CD14-positive monocyte (primary cell): ENCODE results near the gene CCDC97. TPM values are rescaled to one million over a fixed set of nuclear protein-coding genes. Genes with fewer than 3 reads are reported as not detected.

ENCODE experiments used
- DNase-seq, 3 donors: peaks; one replicate each; pipeline ENCODE4 v3.0.0-alpha.2; 2011 to 2022
- H2AFZ ChIP-seq: 2 replicates; pipeline ENCODE4 v1.6.0; 2012; ENCODE audit warnings: mild to moderate bottlenecking, low read depth, low read length, inconsistent platforms; ENCODE audit not compliant: insufficient read depth, poor library complexity, severe bottlenecking
- H3K27ac ChIP-seq, 2 donors: 1 replicate in 1 of 2; 2 replicates in 1 of 2; pipeline ENCODE4 v1.5.1; 2012 to 2013; ENCODE audit warnings: low read length in 2 of 2, control low read depth in 1 of 2, inconsistent platforms in 1 of 2, low read depth in 1 of 2, mild to moderate bottlenecking in 1 of 2
- H3K27me3 ChIP-seq, 2 donors: one replicate each; pipeline versions ENCODE4 v1.6.0 to v1.6.1; 2011 to 2013; ENCODE audit warnings: low read length in 2 of 2; ENCODE audit not compliant: control insufficient read depth in 2 of 2, insufficient read depth in 2 of 2
- H3K36me3 ChIP-seq, 2 donors: replicated peaks in 1 of 2; 1 replicate in 1 of 2; 2 replicates in 1 of 2; pipeline versions ENCODE4 v1.5.1 to v1.6.1; 2012 to 2013; ENCODE audit warnings: low read length in 2 of 2, control low read depth in 1 of 2, inconsistent platforms in 1 of 2, mild to moderate bottlenecking in 1 of 2; ENCODE audit not compliant: insufficient read depth in 2 of 2, control insufficient read depth in 1 of 2
- H3K4me1 ChIP-seq, 2 donors: 1 replicate in 1 of 2; 2 replicates in 1 of 2; pipeline versions ENCODE4 v1.5.1 to v1.6.1; 2012 to 2013; ENCODE audit warnings: low read length in 2 of 2, control low read depth in 1 of 2, inconsistent platforms in 1 of 2, mild to moderate bottlenecking in 1 of 2, moderate library complexity in 1 of 2; ENCODE audit not compliant: insufficient read depth in 2 of 2, control insufficient read depth in 1 of 2
- H3K4me2 ChIP-seq: replicated peaks from 2 replicates; pipeline ENCODE3; 2012; ENCODE audit warnings: low read length, moderate library complexity, mild to moderate bottlenecking; ENCODE audit not compliant: poor library complexity, severe bottlenecking; ENCODE audit errors: extremely low read depth
- H3K4me3 ChIP-seq, 3 experiments: fragments of 200-600 bp in 1 of 3; sonication (generic) in 1 of 3; replicated peaks in 1 of 3; 1 replicate in 2 of 3; 2 replicates in 1 of 3; pipeline ENCODE4 v1.5.1; 2011 to 2013; ENCODE audit warnings: low read length in 3 of 3, mild to moderate bottlenecking in 3 of 3, control low read depth in 2 of 3, low read depth in 2 of 3, inconsistent platforms in 1 of 3, moderate library complexity in 1 of 3
- H3K79me2 ChIP-seq: 2 replicates; pipeline ENCODE4 v1.6.0; 2012; ENCODE audit warnings: mild to moderate bottlenecking, control low read depth, inconsistent platforms, low read length, moderate library complexity; ENCODE audit not compliant: insufficient read depth
- H3K9ac ChIP-seq: 2 replicates; pipeline ENCODE4 v1.6.0; 2017; ENCODE audit warnings: low read length, mild to moderate bottlenecking; ENCODE audit not compliant: insufficient read depth, poor library complexity, severe bottlenecking
- H3K9me3 ChIP-seq, 2 donors: replicated peaks in 1 of 2; 1 replicate in 1 of 2; 2 replicates in 1 of 2; pipeline versions ENCODE4 v1.5.1 to v1.6.1; 2012 to 2013; ENCODE audit warnings: low read length in 2 of 2, control low read depth in 1 of 2; ENCODE audit not compliant: control insufficient read depth in 1 of 2, insufficient read depth in 1 of 2
- H4K20me1 ChIP-seq: 2 replicates; pipeline ENCODE4 v1.6.0; 2012; ENCODE audit warnings: mild to moderate bottlenecking, low read length, control low read depth, moderate library complexity; ENCODE audit not compliant: insufficient read depth
- H3K27ac Mint-ChIP-seq, 7 donors: one replicate each; pipeline ENCODE4 v1.8.0; 2020; ENCODE audit warnings: mild to moderate bottlenecking in 7 of 7, mixed read lengths in 7 of 7, moderate library complexity in 6 of 7, inconsistent platforms in 2 of 7
- H3K27me3 Mint-ChIP-seq, 3 donors: one replicate each; pipeline ENCODE4 v1.8.0; 2021 to 2022; ENCODE audit warnings: low read depth in 3 of 3, mild to moderate bottlenecking in 3 of 3, mixed read lengths in 3 of 3, moderate library complexity in 3 of 3, inconsistent platforms in 1 of 3
- H3K36me3 Mint-ChIP-seq, 2 donors: one replicate each; pipeline ENCODE4 v1.8.0; 2020; ENCODE audit warnings: mixed read lengths in 2 of 2, inconsistent platforms in 1 of 2, mild to moderate bottlenecking in 1 of 2
- H3K4me1 Mint-ChIP-seq: one replicate; pipeline ENCODE4 v1.8.0; 2020; ENCODE audit warnings: mild to moderate bottlenecking, mixed read lengths
- H3K4me3 Mint-ChIP-seq, 2 donors: one replicate each; pipeline ENCODE4 v1.8.0; 2020; ENCODE audit warnings: mild to moderate bottlenecking in 2 of 2, mixed read lengths in 2 of 2, moderate library complexity in 1 of 2
- H3K9me3 Mint-ChIP-seq, 7 donors: one replicate each; pipeline ENCODE4 v1.8.0; 2020 to 2022; ENCODE audit warnings: mixed read lengths in 7 of 7, mild to moderate bottlenecking in 6 of 7, moderate library complexity in 6 of 7, inconsistent platforms in 2 of 7
- WGBS: methylation state at CpG from one replicate; pipeline ENCODE4 v1.1.5; 2013; ENCODE audit warnings: missing lambda C conversion rate; ENCODE audit not compliant: insufficient coverage; 5-methylcytosine and 5-hydroxymethylcytosine counted together
- intact Hi-C, 2 donors: fragments of 100-400 bp; cut with micrococcal nuclease; formaldehyde crosslinking; loops; one replicate each; pipeline versions ENCODE4 v1.15.0 to v1.15.1; 2023
- polyA plus RNA-seq, 3 donors: library from polyadenylated mRNA; depleted of rRNA in 1 of 3; unstranded in 2 of 3; stranded (reverse) in 1 of 3; fragments of 300-500 nt in 2 of 3; fragments of >200 nt in 1 of 3; fragmentation: Illumina TruSeq in 2 of 3; gene quantifications; 1 replicate in 2 of 3; 2 replicates in 1 of 3; pipeline ENCODE4 v1.2.3, GENCODE V29; 2012 to 2021
- TF ChIP-seq, protein P1 (sequence below): fragments of 200-600 bp; IDR thresholded peaks from one replicate; pipeline ENCODE4 v1.8.0; 2022; ENCODE audit warnings: antibody characterized with exemption, mild to moderate bottlenecking

Gene CCDC97
- polyA plus RNA-seq, 3 donors: 6.1 to 13.0 (median 8.8) TPM

DNA sequence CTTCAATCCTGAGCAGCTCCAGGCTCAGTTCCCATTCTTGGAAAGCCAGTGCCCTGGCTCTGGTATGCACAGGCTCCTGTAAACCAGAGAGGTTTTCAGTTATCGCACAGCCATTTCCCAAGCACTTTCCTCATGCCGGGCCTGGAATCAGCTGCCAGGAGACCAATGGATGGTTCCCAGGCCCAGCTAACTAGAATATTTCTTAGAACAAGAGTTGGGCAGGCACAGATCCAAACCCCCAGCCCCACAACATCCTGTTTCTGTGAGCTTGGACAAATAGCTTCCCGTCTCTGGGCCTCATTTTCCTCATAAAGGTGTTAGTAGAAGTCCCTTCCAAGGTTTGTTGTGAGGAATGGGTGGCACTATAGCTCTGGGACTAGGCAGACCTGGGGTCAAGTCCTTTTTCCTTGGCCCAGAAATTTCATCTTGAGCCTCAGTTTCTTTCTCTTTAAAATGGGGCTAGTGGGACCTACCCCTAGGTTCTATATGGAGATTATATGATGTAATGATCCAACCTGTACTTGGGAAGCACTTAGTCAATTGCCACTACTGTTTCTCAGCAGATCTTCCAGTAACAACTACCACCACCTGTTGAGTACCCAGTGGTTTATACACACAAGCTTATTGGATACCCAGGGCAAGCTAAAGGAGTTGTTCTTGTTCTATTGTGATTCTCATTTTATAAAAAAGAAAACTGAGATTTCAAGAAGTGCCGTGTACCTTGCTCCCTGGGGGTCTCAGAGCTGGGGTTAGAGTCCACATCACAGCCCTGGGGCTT lies 5.1 kb upstream of the CCDC97 start:
- Histone ChIP-seq H3K4me2 (no peak overlapping the region), H3K4me3 (no peak overlapping the region), H3K9ac (no peak overlapping the region), H3K79me2 (peaks cover 38% of the 10 kb centered on the region), H4K20me1 (peaks cover 59% of the 10 kb centered on the region), H3K36me3 (peaks cover 65 to 67% of the 10 kb centered on the region in 2 donors), H2AFZ (no peak overlapping the region), H3K27me3 (no peaks in the 10 kb centered on the region), H3K4me1 (peaks cover 50 to 55% of the 10 kb centered on the region in 2 donors), H3K9me3 (no peaks in the 10 kb centered on the region), H3K27ac (peak overlapping the region in 1 of 2 donors; percentile 95)
- no peak overlapping the region for H3K4me3 Mint-ChIP-seq
- 92% methylated on average over 3 of the region's 4 CpGs for WGBS
- peaks cover 62 to 76% of the 10 kb centered on the region in 2 donors for H3K36me3 Mint-ChIP-seq
- no peaks in the 10 kb centered on the region for H3K27me3 Mint-ChIP-seq
- no peak for DNase-seq
- H3K4me1 Mint-ChIP-seq: peaks cover 58% of the 10 kb centered on the region
- peak overlapping the region in 4 of 7 donors; percentile 19 to 82 (median 78) for H3K27ac Mint-ChIP-seq
- TF ChIP-seq, protein P1, sequence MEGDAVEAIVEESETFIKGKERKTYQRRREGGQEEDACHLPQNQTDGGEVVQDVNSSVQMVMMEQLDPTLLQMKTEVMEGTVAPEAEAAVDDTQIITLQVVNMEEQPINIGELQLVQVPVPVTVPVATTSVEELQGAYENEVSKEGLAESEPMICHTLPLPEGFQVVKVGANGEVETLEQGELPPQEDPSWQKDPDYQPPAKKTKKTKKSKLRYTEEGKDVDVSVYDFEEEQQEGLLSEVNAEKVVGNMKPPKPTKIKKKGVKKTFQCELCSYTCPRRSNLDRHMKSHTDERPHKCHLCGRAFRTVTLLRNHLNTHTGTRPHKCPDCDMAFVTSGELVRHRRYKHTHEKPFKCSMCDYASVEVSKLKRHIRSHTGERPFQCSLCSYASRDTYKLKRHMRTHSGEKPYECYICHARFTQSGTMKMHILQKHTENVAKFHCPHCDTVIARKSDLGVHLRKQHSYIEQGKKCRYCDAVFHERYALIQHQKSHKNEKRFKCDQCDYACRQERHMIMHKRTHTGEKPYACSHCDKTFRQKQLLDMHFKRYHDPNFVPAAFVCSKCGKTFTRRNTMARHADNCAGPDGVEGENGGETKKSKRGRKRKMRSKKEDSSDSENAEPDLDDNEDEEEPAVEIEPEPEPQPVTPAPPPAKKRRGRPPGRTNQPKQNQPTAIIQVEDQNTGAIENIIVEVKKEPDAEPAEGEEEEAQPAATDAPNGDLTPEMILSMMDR: no peak
- intact Hi-C loops: loop anchor here (5.0 to 10.0 kb wide), 5 partner anchors 38 to 333 kb away; partner anchors contain the start of gene TGFB1 (in 1 of the 2)
- H3K9me3 Mint-ChIP-seq: no peaks in the 10 kb centered on the region

- 40% methylated on average over 10 of the region's 13 CpGs for WGBS
- Histone ChIP-seq H2AFZ (no peak overlapping the region), H3K9ac (peak overlapping the region; percentile 6), H3K27me3 (no peaks in the 10 kb centered on the region), H3K27ac (peak overlapping the region; percentile 73 to 95), H3K79me2 (peaks cover 43% of the 10 kb centered on the region), H3K9me3 (no peaks in the 10 kb centered on the region), H3K4me1 (peaks cover 58 to 64% of the 10 kb centered on the region in 2 donors), H3K36me3 (peaks cover 52 to 54% of the 10 kb centered on the region in 2 donors), H3K4me2 (peak overlapping the region; percentile 83), H3K4me3 (no peak overlapping the region), H4K20me1 (peaks cover 47% of the 10 kb centered on the region)
- H3K9me3 Mint-ChIP-seq: peaks cover 0 to 3% (median 0%) of the 10 kb centered on the region in 7 donors
- DNase-seq: no peak
- peak overlapping the region; percentile 97 to 100 (median 99) for H3K27ac Mint-ChIP-seq
- H3K4me1 Mint-ChIP-seq: peaks cover 65% of the 10 kb centered on the region
- H3K4me3 Mint-ChIP-seq: no peak overlapping the region
- no peaks in the 10 kb centered on the region for H3K27me3 Mint-ChIP-seq
- peaks cover 53 to 64% of the 10 kb centered on the region in 2 donors for H3K36me3 Mint-ChIP-seq
- intact Hi-C loops: loop anchor here (5.0 to 10.0 kb wide), 5 partner anchors 39 to 334 kb away; partner anchors contain the start of gene TGFB1 (in 1 of the 2)
- TF ChIP-seq, protein P1: no peak
Observed at GRCh38 chr19:41305927-41306793, 3.8 kb upstream of the CCDC97 start.
